Measurements from ENCODE around the gene C16orf46. TPM values are rescaled to one million over a fixed set of nuclear protein-coding genes. Genes with fewer than 3 reads are reported as not detected.

C16orf46 gene
- total and polyA plus RNA-seq, 2 donors (not counting 3 experiments of a cell fraction or from before 2014, with no cell fraction given), result 0.26 TPM; not detected in 1

- no peaks in the 10 kb centered on the region for H3K27me3 ChIP-seq (ENCODE audit: control insufficient read depth in 2 of 2, insufficient read depth in 2 of 2, low read length in 2 of 2)
- POLR2A ChIA-PET, result no interaction called here
- BruUV-seq (replicated peaks), result no TSS peak
- H3K27ac ChIP-seq (ENCODE audit: insufficient read depth, low read depth, low read length), result no peak overlapping the region
- no peak overlapping the region for H2AFZ ChIP-seq (ENCODE audit: low read depth, low read length)
- intact Hi-C loops (cut with micrococcal nuclease) (no loop called here), dilution Hi-C loops (cut with MboI; ENCODE audit: extremely low pct_ligation_motif_present, low sequenced_read_pairs) (no loop called here)
- no peaks in the 10 kb centered on the region for H3K4me1 ChIP-seq (ENCODE audit: control insufficient read depth, extremely low read depth, insufficient read depth, low read length)
- no peak for FAIRE-seq
- no peak for DNase-seq (ENCODE audit: low read depth, low spot score)
- H3K4me3 ChIP-seq (replicated peaks in 1 of 3; ENCODE audit: insufficient read depth in 1 of 3, low read depth in 1 of 3, low read length in 3 of 3), result no peak overlapping the region
- H3K9ac ChIP-seq (replicated peaks; ENCODE audit: extremely low read depth, insufficient read depth, low read length), result no peak overlapping the region
- no peaks in the 10 kb centered on the region for H3K9me1 ChIP-seq (replicated peaks; ENCODE audit: control insufficient read depth, extremely low read depth, insufficient read depth, low read length)
- CTCF ChIA-PET, result interaction anchor here (0.6 to 0.9 kb wide), 2 partner anchors 12 to 17 kb away, joined by 3 read pairs; no protein-coding TSS in a partner anchor
- no peak overlapping the region for H3K4me2 ChIP-seq (ENCODE audit: insufficient read depth, low read length)
- no peaks in the 10 kb centered on the region for H3K36me3 ChIP-seq (ENCODE audit: control insufficient read depth in 2 of 2, extremely low read depth in 1 of 2, insufficient read depth in 2 of 2, low read length in 2 of 2)
- no peaks in the 10 kb centered on the region for H3K79me2 ChIP-seq (ENCODE audit: control insufficient read depth, insufficient read depth, low read length)
- TF ChIP-seq POLR2A (IDR thresholded peaks at IDR 0.05; ENCODE audit: low read depth, low read length), result no peak
- TF ChIP-seq MAX (IDR thresholded peaks at IDR 0.05; ENCODE audit: insufficient read depth, insufficient read length), result no peak
- TF ChIP-seq FOS (IDR thresholded peaks at IDR 0.05; ENCODE audit: borderline replicate concordance, insufficient read depth, low read length), result no peak
- no peak for TF ChIP-seq CTCF (IDR thresholded peaks at IDR 0.05; ENCODE audit: extremely low read depth in 1 of 2, insufficient read depth in 1 of 2, low read depth in 1 of 2, low read length in 2 of 2)
- no peak for TF ChIP-seq POLR2AphosphoS5 (IDR thresholded peaks at IDR 0.05; ENCODE audit: insufficient read depth, low read depth, low read length)
- TF ChIP-seq MYC (IDR thresholded peaks at IDR 0.05; ENCODE audit: low read depth, low read length), result no peak
- TF ChIP-seq EZH2 (IDR thresholded peaks at IDR 0.05; ENCODE audit: borderline replicate concordance, low read depth, low read length, severe bottlenecking), result no peak
- no peaks in the 10 kb centered on the region for H4K20me1 ChIP-seq (replicated peaks; ENCODE audit: control insufficient read depth, extremely low read depth, insufficient read depth, low read length)
- no peaks in the 10 kb centered on the region for H3K9me3 ChIP-seq (replicated peaks; ENCODE audit: control insufficient read depth, insufficient read depth, low read length)
Observed at GRCh38 chr16:81061871-81062608, 15.0 kb downstream of the C16orf46 start.

Data from endothelial cell of umbilical vein (primary cell).